Osteoblast (primary cell): ENCODE results near the gene B3GNT9. TPM values are rescaled to one million over a fixed set of nuclear protein-coding genes. Genes with fewer than 3 reads are reported as not detected.

Experiments used
- DNase-seq: peaks from one replicate; pipeline ENCODE4 v3.0.0; 2011; ENCODE audit warnings: low spot score, mixed read lengths; ENCODE audit not compliant: insufficient read length; ENCODE audit errors: missing footprints
- H2AFZ ChIP-seq: 2 replicates; pipeline ENCODE4 v1.6.0; 2011; ENCODE audit warnings: mild to moderate bottlenecking, low read length
- H3K27ac ChIP-seq: 2 replicates; pipeline ENCODE4 v1.5.1; 2011; ENCODE audit warnings: mild to moderate bottlenecking, low read depth, low read length, moderate library complexity
- H3K27me3 ChIP-seq: 2 replicates; pipeline ENCODE4 v1.6.0; 2012; ENCODE audit warnings: mild to moderate bottlenecking, control low read depth, inconsistent platforms, low read length, moderate library complexity; ENCODE audit not compliant: insufficient read depth
- H3K36me3 ChIP-seq: 2 replicates; pipeline ENCODE4 v1.5.1; 2011; ENCODE audit warnings: mild to moderate bottlenecking, low read length, control low read depth, moderate library complexity; ENCODE audit not compliant: insufficient read depth
- H3K4me1 ChIP-seq: 2 replicates; pipeline ENCODE4 v1.5.1; 2011; ENCODE audit warnings: mild to moderate bottlenecking, low read length, control low read depth, moderate library complexity; ENCODE audit not compliant: insufficient read depth
- H3K4me2 ChIP-seq: 2 replicates; pipeline ENCODE4 v1.6.0; 2011; ENCODE audit warnings: mild to moderate bottlenecking, low read length; ENCODE audit not compliant: insufficient read depth
- H3K4me3 ChIP-seq: fragments of 200-600 bp; sonication (generic); 3 replicates; pipeline ENCODE4 v1.5.1; 2012; ENCODE audit warnings: mild to moderate bottlenecking, low read length, inconsistent platforms; ENCODE audit not compliant: insufficient read depth
- H3K79me2 ChIP-seq: 2 replicates; pipeline ENCODE4 v1.6.0; 2012; ENCODE audit warnings: mild to moderate bottlenecking, low read length, control low read depth, inconsistent platforms; ENCODE audit not compliant: insufficient read depth
- H3K9me3 ChIP-seq: 2 replicates; pipeline ENCODE4 v1.5.1; 2011; ENCODE audit warnings: low read depth, low read length, control low read depth
- H4K20me1 ChIP-seq: 2 replicates; pipeline ENCODE4 v1.6.0; 2012; ENCODE audit warnings: mild to moderate bottlenecking, low read length, control low read depth; ENCODE audit not compliant: insufficient read depth
- total RNA-seq: library from RNA; depleted of rRNA; stranded (reverse); fragments of >200 nt; gene quantifications from 2 replicates; pipeline ENCODE4 v1.2.3, GENCODE V29; 2012
- TF ChIP-seq, protein P1 (sequence below): IDR thresholded peaks from 2 replicates; pipeline ENCODE4 v1.5.1; 2011; ENCODE audit warnings: mild to moderate bottlenecking, low read depth, low read length, moderate library complexity; ENCODE audit errors: extremely low read depth

B3GNT9 gene
- total RNA-seq, 1 donor: 58.6 TPM

DNA sequence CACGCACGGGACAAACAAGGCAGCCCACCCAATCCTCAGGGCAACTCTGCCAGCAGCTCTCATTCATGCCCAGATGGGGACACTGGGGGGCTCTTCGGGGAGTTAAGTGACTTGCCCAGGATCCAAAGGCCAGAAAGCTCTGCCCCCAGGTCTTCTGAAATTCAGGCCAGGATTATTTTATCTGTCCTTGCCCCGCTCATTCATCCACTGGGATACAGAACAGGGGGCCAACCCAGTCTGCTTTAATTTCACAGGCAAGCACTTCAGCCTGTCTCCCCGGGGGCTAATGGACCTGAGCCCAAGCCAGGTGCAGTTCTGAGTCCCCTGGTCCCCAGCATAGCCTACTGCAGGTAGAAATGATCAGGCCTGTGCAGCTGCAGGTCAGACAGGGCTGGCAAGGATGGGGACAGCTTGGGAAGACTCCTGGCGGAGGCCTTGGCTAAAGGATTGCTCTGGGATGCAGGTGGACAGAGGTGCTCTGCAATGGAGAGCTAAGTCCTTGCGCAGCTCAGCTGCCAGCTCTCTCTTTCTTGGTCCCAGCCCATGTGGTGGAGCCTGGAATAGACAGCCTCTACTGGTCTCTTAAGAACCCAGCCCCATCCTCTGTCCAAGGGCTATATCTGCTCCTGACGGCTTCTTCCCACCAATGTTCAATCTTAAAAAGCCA, 766 bp upstream of the B3GNT9 start:
- peaks cover 5% of the 10 kb centered on the region for H3K4me1 ChIP-seq
- no peaks in the 10 kb centered on the region for H3K27me3 ChIP-seq
- H3K9me3 ChIP-seq: no peaks in the 10 kb centered on the region
- peaks cover 35% of the 10 kb centered on the region for H3K36me3 ChIP-seq
- peak overlapping the region; percentile 89 for H3K4me3 ChIP-seq
- H4K20me1 ChIP-seq: peaks cover 30% of the 10 kb centered on the region
- H3K4me2 ChIP-seq: peak overlapping the region; percentile 74
- peaks cover 9% of the 10 kb centered on the region for H3K79me2 ChIP-seq
- TF ChIP-seq, protein P1, sequence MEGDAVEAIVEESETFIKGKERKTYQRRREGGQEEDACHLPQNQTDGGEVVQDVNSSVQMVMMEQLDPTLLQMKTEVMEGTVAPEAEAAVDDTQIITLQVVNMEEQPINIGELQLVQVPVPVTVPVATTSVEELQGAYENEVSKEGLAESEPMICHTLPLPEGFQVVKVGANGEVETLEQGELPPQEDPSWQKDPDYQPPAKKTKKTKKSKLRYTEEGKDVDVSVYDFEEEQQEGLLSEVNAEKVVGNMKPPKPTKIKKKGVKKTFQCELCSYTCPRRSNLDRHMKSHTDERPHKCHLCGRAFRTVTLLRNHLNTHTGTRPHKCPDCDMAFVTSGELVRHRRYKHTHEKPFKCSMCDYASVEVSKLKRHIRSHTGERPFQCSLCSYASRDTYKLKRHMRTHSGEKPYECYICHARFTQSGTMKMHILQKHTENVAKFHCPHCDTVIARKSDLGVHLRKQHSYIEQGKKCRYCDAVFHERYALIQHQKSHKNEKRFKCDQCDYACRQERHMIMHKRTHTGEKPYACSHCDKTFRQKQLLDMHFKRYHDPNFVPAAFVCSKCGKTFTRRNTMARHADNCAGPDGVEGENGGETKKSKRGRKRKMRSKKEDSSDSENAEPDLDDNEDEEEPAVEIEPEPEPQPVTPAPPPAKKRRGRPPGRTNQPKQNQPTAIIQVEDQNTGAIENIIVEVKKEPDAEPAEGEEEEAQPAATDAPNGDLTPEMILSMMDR: no peak
- peak; percentile 92 for DNase-seq
- peak overlapping the region; percentile 78 for H3K27ac ChIP-seq
- peak overlapping the region; percentile 80 for H2AFZ ChIP-seq

DNA sequence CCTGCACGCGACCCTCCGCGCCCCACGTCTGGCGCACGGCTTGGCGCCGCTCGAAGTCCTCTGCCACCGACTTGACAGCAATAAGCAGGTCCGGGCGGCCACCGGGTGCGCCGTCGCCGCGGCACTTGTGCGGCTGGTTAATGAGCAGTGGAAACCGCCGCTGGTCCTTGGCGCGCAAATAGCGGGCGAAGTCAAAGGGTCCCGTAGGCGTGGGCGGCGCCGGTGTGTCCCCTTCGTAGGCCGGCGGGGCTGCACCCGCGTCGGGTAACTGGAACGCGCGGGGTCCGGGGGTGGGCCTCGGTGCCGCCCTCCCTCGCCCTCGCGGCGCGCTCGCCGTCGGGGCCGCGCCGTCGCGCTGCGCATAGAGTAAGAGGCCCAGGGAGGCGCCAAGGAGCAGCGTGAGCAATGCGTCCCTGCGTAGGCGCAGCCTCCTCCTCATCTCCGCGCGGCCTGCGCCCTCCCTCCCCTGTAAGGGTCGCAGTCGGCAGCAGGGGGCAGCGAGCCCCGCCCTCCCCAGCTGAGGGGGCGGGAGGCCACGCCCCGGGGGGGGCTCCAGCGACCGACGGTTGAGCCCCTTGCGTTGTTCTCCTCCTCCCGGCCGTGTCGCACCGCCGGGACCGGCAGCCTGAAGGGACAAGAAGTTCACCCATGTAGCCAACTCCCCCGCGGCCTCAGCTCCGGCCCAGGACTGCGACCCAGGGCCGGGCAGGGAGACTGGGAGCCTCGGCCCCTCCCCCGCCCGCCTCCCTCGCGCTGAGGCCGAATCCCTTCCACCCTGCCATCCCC, 558 bp downstream of the B3GNT9 start:
- peak; percentile 99 for DNase-seq
- Histone ChIP-seq H3K4me1 (peaks cover 5% of the 10 kb centered on the region), H3K4me3 (peak overlapping the region; percentile 89), H2AFZ (peak overlapping the region; percentile 80), H3K4me2 (peak overlapping the region; percentile 74), H3K9me3 (no peaks in the 10 kb centered on the region), H4K20me1 (peaks cover 19% of the 10 kb centered on the region), H3K27ac (peak overlapping the region; percentile 78), H3K36me3 (peaks cover 42% of the 10 kb centered on the region), H3K27me3 (no peaks in the 10 kb centered on the region), H3K79me2 (peaks cover 9% of the 10 kb centered on the region)
- TF ChIP-seq, protein P1: peak; percentile 4

DNA sequence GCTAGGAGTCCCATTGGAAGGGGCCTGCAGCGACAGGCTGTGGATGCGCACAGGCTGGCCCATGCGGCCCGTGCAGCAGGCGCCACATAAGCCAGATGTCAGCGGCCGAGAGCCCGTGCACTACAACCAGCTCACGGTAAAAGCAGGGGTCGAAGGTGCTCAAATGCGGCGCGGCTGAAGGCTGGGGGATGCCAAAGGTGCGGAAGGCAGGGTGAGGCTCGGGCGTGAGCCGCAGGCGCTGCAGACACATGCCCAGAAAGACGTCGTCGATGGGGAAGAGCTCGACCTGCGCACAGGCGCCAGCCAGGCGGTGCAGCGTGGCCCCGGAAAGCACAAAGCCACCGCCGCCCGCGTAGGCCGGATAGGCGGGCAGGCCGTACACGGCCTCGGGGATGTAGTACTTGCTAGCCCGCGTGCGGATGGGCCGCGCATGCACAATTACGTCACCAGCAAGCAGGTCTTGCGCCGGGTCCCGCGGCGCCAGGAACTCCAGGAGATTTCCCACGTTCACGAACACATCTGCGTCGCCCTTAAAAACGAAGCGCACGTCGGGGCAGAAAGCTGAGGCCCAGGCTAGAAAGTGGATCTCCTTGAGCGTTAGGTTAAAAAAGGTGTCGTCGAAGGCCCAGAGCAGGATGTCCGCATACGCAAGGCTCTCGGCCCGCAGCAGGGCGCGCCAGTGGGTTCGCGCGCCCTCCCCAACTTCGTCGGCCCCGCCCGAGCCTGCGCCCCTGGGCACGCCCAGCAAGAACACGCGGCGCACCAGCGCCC, 1.3 kb downstream of the B3GNT9 start:
- Histone ChIP-seq H2AFZ (no peak overlapping the region), H3K4me2 (no peak overlapping the region), H3K79me2 (peaks cover 9% of the 10 kb centered on the region), H3K27me3 (no peaks in the 10 kb centered on the region), H3K36me3 (peaks cover 49% of the 10 kb centered on the region), H3K4me1 (peaks cover 3% of the 10 kb centered on the region), H3K27ac (no peak overlapping the region), H3K4me3 (peak overlapping the region; percentile 89), H3K9me3 (no peaks in the 10 kb centered on the region), H4K20me1 (peaks cover 17% of the 10 kb centered on the region)
- DNase-seq: peak; percentile 62
- TF ChIP-seq, protein P1: no peak
